Adrenal gland (tissue), 5 donors: ENCODE results near the gene SELENOM.

Experiments used
- POLR2A ChIP-seq, 2 donors: fragments of 450-650 bp; IDR thresholded peaks; one replicate each; pipeline ENCODE4 v1.6.1; 2017; ENCODE audit warnings: antibody characterized with exemption in 2 of 2, mild to moderate bottlenecking in 2 of 2, moderate library complexity in 1 of 2
- TF ChIP-seq, protein P1 (sequence below), 6 experiments: fragments of 450-650 bp in 4 of 6; fragments of 200-600 bp in 2 of 6; sonication (generic) in 1 of 6; IDR thresholded peaks; 1 replicate in 5 of 6; 2 replicates in 1 of 6; pipeline versions ENCODE4 v1.5.1 to v1.8.0; 2016 to 2021; ENCODE audit warnings: antibody characterized with exemption in 6 of 6, mild to moderate bottlenecking in 2 of 6, moderate library complexity in 1 of 6
- donor health status: DM: no; HTN: no; CAD: no.

GRCh38 chr22:31080164-31080847 lies 27.1 kb downstream of the SELENOM start:
- TF ChIP-seq, protein P1, sequence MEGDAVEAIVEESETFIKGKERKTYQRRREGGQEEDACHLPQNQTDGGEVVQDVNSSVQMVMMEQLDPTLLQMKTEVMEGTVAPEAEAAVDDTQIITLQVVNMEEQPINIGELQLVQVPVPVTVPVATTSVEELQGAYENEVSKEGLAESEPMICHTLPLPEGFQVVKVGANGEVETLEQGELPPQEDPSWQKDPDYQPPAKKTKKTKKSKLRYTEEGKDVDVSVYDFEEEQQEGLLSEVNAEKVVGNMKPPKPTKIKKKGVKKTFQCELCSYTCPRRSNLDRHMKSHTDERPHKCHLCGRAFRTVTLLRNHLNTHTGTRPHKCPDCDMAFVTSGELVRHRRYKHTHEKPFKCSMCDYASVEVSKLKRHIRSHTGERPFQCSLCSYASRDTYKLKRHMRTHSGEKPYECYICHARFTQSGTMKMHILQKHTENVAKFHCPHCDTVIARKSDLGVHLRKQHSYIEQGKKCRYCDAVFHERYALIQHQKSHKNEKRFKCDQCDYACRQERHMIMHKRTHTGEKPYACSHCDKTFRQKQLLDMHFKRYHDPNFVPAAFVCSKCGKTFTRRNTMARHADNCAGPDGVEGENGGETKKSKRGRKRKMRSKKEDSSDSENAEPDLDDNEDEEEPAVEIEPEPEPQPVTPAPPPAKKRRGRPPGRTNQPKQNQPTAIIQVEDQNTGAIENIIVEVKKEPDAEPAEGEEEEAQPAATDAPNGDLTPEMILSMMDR (IDR thresholded peaks at IDR 0.05): no peak
- TF ChIP-seq POLR2A (IDR thresholded peaks at IDR 0.05): no peak
